GM12878 (cell line): Measurements from ENCODE around the gene ASGR1. TPM values are rescaled to one million over a fixed set of nuclear protein-coding genes. Genes with fewer than 3 reads are reported as not detected.

Experiments used
- ATF3 ChIP-seq: IDR thresholded peaks from 2 replicates; pipeline ENCODE4 v1.6.1; 2011; ENCODE audit warnings: low read depth, mild to moderate bottlenecking, low read length, moderate library complexity, borderline replicate concordance; ENCODE audit errors: extremely low read depth
- BMI1 ChIP-seq: fragments of 450-650 bp; IDR thresholded peaks from 2 replicates; pipeline ENCODE4 v1.6.1; 2016; ENCODE audit warnings: mild to moderate bottlenecking, moderate library complexity, borderline replicate concordance
- CREM ChIP-seq: IDR thresholded peaks from 2 replicates; pipeline ENCODE4 v1.6.1; 2014; ENCODE audit warnings: antibody characterized with exemption, low read depth
- CTCF ChIP-seq, 3 experiments: IDR thresholded peaks in 2 of 3; conservative IDR thresholded peaks in 1 of 3; 2 replicates each; pipeline ENCODE4 v1.5.1; 2011; ENCODE audit warnings: low read depth in 3 of 3, low read length in 3 of 3, mild to moderate bottlenecking in 3 of 3, control low read depth in 2 of 3, moderate library complexity in 2 of 3, inconsistent platforms in 1 of 3, mixed read lengths in 1 of 3; ENCODE audit not compliant: control insufficient read depth in 2 of 3, insufficient read depth in 1 of 3; ENCODE audit errors: extremely low read depth in 1 of 3
- E4F1 ChIP-seq: fragments of 450-650 bp; IDR thresholded peaks from 2 replicates; pipeline ENCODE4 v1.6.1; 2018; ENCODE audit warnings: borderline replicate concordance, mild to moderate bottlenecking; ENCODE audit not compliant: partially characterized antibody
- ELK1 ChIP-seq: IDR thresholded peaks from 2 replicates; pipeline ENCODE4 v1.6.1; 2012; ENCODE audit warnings: low read depth, low read length, improper control_type of control experiment
- HDAC6 ChIP-seq: fragments of 200-600 bp; sonication (generic); IDR thresholded peaks from one replicate; pipeline ENCODE4 v1.8.0; 2017; ENCODE audit warnings: antibody characterized with exemption; ENCODE audit not compliant: unreplicated experiment
- KDM1A ChIP-seq: fragments of 200-600 bp; sonication (generic); IDR thresholded peaks from 2 replicates; pipeline ENCODE4 v1.6.1; 2016; ENCODE audit warnings: borderline replicate concordance
- KLF5 ChIP-seq: fragments of 450-650 bp; IDR thresholded peaks from 2 replicates; pipeline ENCODE4 v1.6.1; 2014; ENCODE audit warnings: mild to moderate bottlenecking; ENCODE audit not compliant: partially characterized antibody
- MEF2B ChIP-seq: fragments of 450-650 bp; IDR thresholded peaks from 2 replicates; pipeline ENCODE4 v1.6.1; 2018; ENCODE audit warnings: mild to moderate bottlenecking, moderate library complexity; ENCODE audit not compliant: partially characterized antibody, poor library complexity, severe bottlenecking
- MXI1 ChIP-seq: fragments of 150-350 bp; IDR thresholded peaks from 2 replicates; pipeline ENCODE4 v1.6.1; 2011; ENCODE audit warnings: low read depth, mild to moderate bottlenecking, inconsistent platforms, low read length, improper control_type of control experiment
- NBN ChIP-seq: fragments of 450-650 bp; IDR thresholded peaks from 2 replicates; pipeline ENCODE4 v1.6.1; 2016
- NFYA ChIP-seq: IDR thresholded peaks from 2 replicates; pipeline ENCODE4 v1.6.1; 2011; ENCODE audit warnings: low read depth, mild to moderate bottlenecking, low read length, improper control_type of control experiment, borderline replicate concordance
- NKRF ChIP-seq: fragments of 450-650 bp; conservative IDR thresholded peaks from 2 replicates; pipeline ENCODE4 v1.6.1; 2017; ENCODE audit warnings: mild to moderate bottlenecking, moderate library complexity
- NR2F1 ChIP-seq: fragments of 450-650 bp; conservative IDR thresholded peaks from 2 replicates; pipeline ENCODE4 v1.6.1; 2017; ENCODE audit warnings: mild to moderate bottlenecking
- POLR2AphosphoS5 ChIP-seq: IDR thresholded peaks from 2 replicates; pipeline ENCODE4 v1.6.1; 2011; ENCODE audit warnings: mild to moderate bottlenecking, low read length, inconsistent platforms
- SREBF1 ChIP-seq: IDR thresholded peaks from 2 replicates; pipeline ENCODE4 v1.6.1; 2012; ENCODE audit warnings: mild to moderate bottlenecking, low read length
- ZBTB11 ChIP-seq: fragments of 450-650 bp; formaldehyde crosslinking; IDR thresholded peaks from 2 replicates; pipeline ENCODE4 v1.5.0; 2022; ENCODE audit warnings: mild to moderate bottlenecking, missing genetic modification characterization
- ZNF384 ChIP-seq: IDR thresholded peaks from 2 replicates; pipeline ENCODE4 v1.6.1; 2012; ENCODE audit warnings: low read depth, mild to moderate bottlenecking, low read length, improper control_type of control experiment, borderline replicate concordance
- polyA plus RNA-seq, 11 experiments: library from polyadenylated mRNA; depleted of rRNA in 4 of 11; unstranded in 6 of 11; stranded (reverse) in 5 of 11; fragments of >200 nt; fragmentation: Nextera tagmentation in 4 of 11; fragmentation: Illumina TruSeq in 1 of 11; extraction: Ambion mirVana in 4 of 11; extraction: Trizol in 1 of 11; gene quantifications; 1 replicate in 1 of 11; 2 replicates in 10 of 11; pipeline versions ENCODE4 v1.2.1 to v1.2.3, GENCODE V29; 2011 to 2016; ENCODE audit warnings: inconsistent platforms in 2 of 11, missing spikeins in 2 of 11, low read depth in 1 of 11
- total RNA-seq, 4 experiments: library from RNA; depleted of rRNA in 3 of 4; stranded (reverse); fragments of >200 nt in 3 of 4; fragmentation: Illumina TruSeq in 1 of 4; extraction: Trizol in 1 of 4; gene quantifications; 2 replicates each; pipeline versions ENCODE4 v1.2.1 to v1.2.3, GENCODE V29; 2013 to 2021

The ASGR1 gene
- total and polyA plus RNA-seq, 10 of the 15 experiments (the other 5 are each of a cell fraction or from before 2014, with no cell fraction given): 0.06 to 0.34 (median 0.14) TPM; not detected in 6

GRCh38 chr17:7213895-7214299, 34.7 kb upstream of the ASGR1 start (continued):
- no peak for TF ChIP-seq ATF3
- TF ChIP-seq MXI1: peak; percentile 82; the same call in 1 of the 2 replicates
- no peak for TF ChIP-seq ELK1
- TF ChIP-seq NR2F1: peak; percentile 80; the same call in 1 of the 2 replicates
- 0 out of 2 replicates have a peak, but pooled peaks have one; percentile 17 for TF ChIP-seq NBN
- TF ChIP-seq CTCF (IDR thresholded peaks at IDR 0.05 in 2 of 3, conservative IDR thresholded peaks at IDR 0.05 in 1 of 3; ENCODE audit: control insufficient read depth in 2 of 3, extremely low read depth in 1 of 3, insufficient read depth in 1 of 3, low read depth in 3 of 3, low read length in 3 of 3): peak; percentile 35 to 60 (median 55)
- TF ChIP-seq MEF2B: peak; percentile 68
- TF ChIP-seq E4F1: no peak
- no peak for TF ChIP-seq SREBF1
- TF ChIP-seq BMI1: peak; percentile 94
- TF ChIP-seq NKRF: 0 out of 2 replicates have a peak, but pooled peaks have one; percentile 31
- TF ChIP-seq HDAC6: no peak
- no peak for TF ChIP-seq KDM1A
- no peak for TF ChIP-seq POLR2AphosphoS5
- no peak for TF ChIP-seq CREM
- no peak for TF ChIP-seq ZBTB11 (CRISPR knock-in tag)
- no peak for TF ChIP-seq ZNF384
- no peak for TF ChIP-seq NFYA
- no peak for TF ChIP-seq KLF5
